H1 (cell line): ENCODE measurements around the gene NDUFS3. TPM values are rescaled to one million over a fixed set of nuclear protein-coding genes. Genes with fewer than 3 reads are reported as not detected.

Experiments
- CTCF ChIA-PET: fragments of 300-600 bp; sonication (Branson Sonifier 250); formaldehyde crosslinking; loops from one replicate; lab custom pipeline; 2021; ENCODE audit not compliant: partially characterized antibody; lab: Charles Lee
- POLR2A ChIA-PET: fragments of 300-600 bp; sonication (Branson Sonifier 250); formaldehyde crosslinking; loops from one replicate; lab custom pipeline; 2021; ENCODE audit warnings: inconsistent platforms; ENCODE audit not compliant: partially characterized antibody; lab: Charles Lee
- DNase-seq, 2 experiments: peaks; one replicate each; pipeline versions ENCODE4 v3.0.0 to v3.0.0-alpha.2; 2010 to 2022; ENCODE audit warnings: low spot score in 2 of 2, low read depth in 1 of 2, mixed read lengths in 1 of 2
- FAIRE-seq: peaks from 2 replicates; lab custom pipeline; 2011; peaks lifted over from hg19 to GRCh38; lab: Jason Lieb, UNC
- H2AFZ ChIP-seq: 2 replicates; pipeline ENCODE4 v1.8.1; 2012; ENCODE audit warnings: low read length, inconsistent platforms
- H2AK5ac ChIP-seq: 2 replicates; pipeline ENCODE4 v1.6.1; 2013; ENCODE audit warnings: low read depth, low read length
- H2BK120ac ChIP-seq: replicated peaks from 2 replicates; pipeline ENCODE3; 2013; ENCODE audit warnings: low read depth, low read length, inconsistent platforms
- H2BK12ac ChIP-seq: 2 replicates; pipeline ENCODE4 v1.6.1; 2013; ENCODE audit warnings: low read depth, low read length
- H2BK15ac ChIP-seq: 2 replicates; pipeline ENCODE4 v1.6.1; 2013; ENCODE audit warnings: low read length
- H2BK20ac ChIP-seq: 2 replicates; pipeline ENCODE4 v1.6.1; 2013; ENCODE audit warnings: low read length
- H2BK5ac ChIP-seq: 2 replicates; pipeline ENCODE4 v1.6.1; 2013; ENCODE audit warnings: low read depth, low read length
- H3K14ac ChIP-seq: 2 replicates; pipeline ENCODE4 v1.6.1; 2013; ENCODE audit warnings: inconsistent platforms; ENCODE audit not compliant: insufficient read length
- H3K18ac ChIP-seq: 2 replicates; pipeline ENCODE4 v1.6.1; 2013; ENCODE audit warnings: low read length; ENCODE audit errors: extremely low read depth
- H3K23ac ChIP-seq: 2 replicates; pipeline ENCODE4 v1.6.1; 2013; ENCODE audit warnings: inconsistent platforms; ENCODE audit not compliant: insufficient read length
- H3K23me2 ChIP-seq: 2 replicates; pipeline ENCODE4 v1.6.1; 2013; ENCODE audit warnings: low read depth, low read length
- H3K27ac ChIP-seq: 2 replicates; pipeline ENCODE4 v1.6.1; 2011; ENCODE audit warnings: low read depth, low read length, inconsistent platforms
- H3K27me3 ChIP-seq, 4 experiments: replicated peaks in 1 of 4; 1 replicate in 1 of 4; 2 replicates in 3 of 4; pipeline versions ENCODE4 v1.6.1 to v1.8.1; 2011 to 2013; ENCODE audit warnings: low read length in 3 of 4, mild to moderate bottlenecking in 3 of 4, inconsistent platforms in 2 of 4, mixed read lengths in 2 of 4, moderate library complexity in 1 of 4; ENCODE audit not compliant: control insufficient read depth in 3 of 4, insufficient read depth in 3 of 4; ENCODE audit errors: extremely low read depth in 1 of 4
- H3K36me3 ChIP-seq, 4 experiments: 2 replicates each; pipeline versions ENCODE4 v1.6.1 to v1.8.1; 2011 to 2013; ENCODE audit warnings: mild to moderate bottlenecking in 4 of 4, low read length in 3 of 4, moderate library complexity in 2 of 4, control low read depth in 1 of 4, inconsistent platforms in 1 of 4; ENCODE audit not compliant: insufficient read depth in 4 of 4, control insufficient read depth in 2 of 4
- H3K4ac ChIP-seq: replicated peaks from 2 replicates; pipeline ENCODE3; 2013; ENCODE audit warnings: low read length, low read depth, mixed read lengths, inconsistent platforms; ENCODE audit not compliant: insufficient read length
- H3K4me1 ChIP-seq, 4 experiments: replicated peaks in 1 of 4; 1 replicate in 1 of 4; 2 replicates in 3 of 4; pipeline versions ENCODE4 v1.6.1 to v1.8.1; 2011 to 2013; ENCODE audit warnings: low read length in 3 of 4, inconsistent platforms in 2 of 4, mixed read lengths in 1 of 4; ENCODE audit not compliant: insufficient read depth in 4 of 4, control insufficient read depth in 3 of 4
- H3K4me2 ChIP-seq, 2 experiments: 2 replicates each; pipeline versions ENCODE4 v1.6.1 to v1.8.1; 2011 to 2013; ENCODE audit warnings: low read depth in 2 of 2, low read length in 2 of 2, control low read depth in 1 of 2, inconsistent platforms in 1 of 2, mild to moderate bottlenecking in 1 of 2; ENCODE audit not compliant: insufficient read depth in 1 of 2
- H3K4me3 ChIP-seq, 4 experiments: fragments of 200-600, 300-600 bp in 1 of 4; sonication (generic), shearing (Covaris generic), sonication (Bioruptor Twin) in 1 of 4; 2 replicates each; pipeline versions ENCODE4 v1.5.1 to v1.8.1; 2011 to 2016; ENCODE audit warnings: low read length in 4 of 4, low read depth in 3 of 4, control low read depth in 2 of 4, inconsistent platforms in 2 of 4, mild to moderate bottlenecking in 2 of 4, mixed read lengths in 1 of 4, moderate library complexity in 1 of 4; ENCODE audit not compliant: insufficient read depth in 2 of 4; ENCODE audit errors: extremely low read depth in 1 of 4
- H3K56ac ChIP-seq: replicated peaks from 2 replicates; pipeline ENCODE3; 2013; ENCODE audit warnings: low read depth, mild to moderate bottlenecking, mixed read lengths, low read length, inconsistent platforms; ENCODE audit not compliant: insufficient read length
- H3K79me1 ChIP-seq: 2 replicates; pipeline ENCODE4 v1.6.1; 2013; ENCODE audit warnings: low read depth, low read length, control low read depth
- H3K79me2 ChIP-seq, 2 experiments: 2 replicates each; pipeline versions ENCODE4 v1.6.1 to v1.8.1; 2012 to 2013; ENCODE audit warnings: low read length in 2 of 2, mild to moderate bottlenecking in 2 of 2, inconsistent platforms in 1 of 2; ENCODE audit not compliant: insufficient read depth in 2 of 2, control insufficient read depth in 1 of 2
- H3K9ac ChIP-seq, 4 experiments: replicated peaks in 1 of 4; 1 replicate in 1 of 4; 2 replicates in 3 of 4; pipeline versions ENCODE4 v1.6.1 to v1.8.1; 2011 to 2013; ENCODE audit warnings: low read depth in 3 of 4, low read length in 3 of 4, control low read depth in 2 of 4, mild to moderate bottlenecking in 2 of 4, moderate library complexity in 2 of 4, inconsistent platforms in 1 of 4; ENCODE audit errors: extremely low read depth in 1 of 4
- H3K9me3 ChIP-seq, 2 experiments: 2 replicates each; pipeline versions ENCODE4 v1.6.1 to v1.8.1; 2012 to 2013; ENCODE audit warnings: mild to moderate bottlenecking in 2 of 2, moderate library complexity in 2 of 2, control low read depth in 1 of 2, inconsistent platforms in 1 of 2, low read depth in 1 of 2, low read length in 1 of 2, mixed read lengths in 1 of 2; ENCODE audit not compliant: insufficient read depth in 2 of 2
- H4K20me1 ChIP-seq, 2 experiments: replicated peaks in 1 of 2; 2 replicates each; pipeline versions ENCODE3 to v1.8.1; 2011 to 2013; ENCODE audit warnings: inconsistent platforms in 2 of 2, low read length in 2 of 2, mild to moderate bottlenecking in 1 of 2; ENCODE audit not compliant: insufficient read depth in 2 of 2, control insufficient read depth in 1 of 2
- H4K5ac ChIP-seq: 2 replicates; pipeline ENCODE4 v1.6.1; 2013; ENCODE audit warnings: low read length, low read depth, mixed read lengths, inconsistent platforms; ENCODE audit not compliant: insufficient read length
- H4K8ac ChIP-seq: 2 replicates; pipeline ENCODE4 v1.8.0; 2013; ENCODE audit warnings: mild to moderate bottlenecking, moderate library complexity, low read length, inconsistent platforms; ENCODE audit not compliant: insufficient read depth; ENCODE audit errors: extremely low read depth
- H4K91ac ChIP-seq: replicated peaks from 2 replicates; pipeline ENCODE3; 2013; ENCODE audit warnings: low read length, mixed read lengths, inconsistent platforms; ENCODE audit not compliant: insufficient read length
- BCL11A ChIP-seq, 2 experiments: IDR thresholded peaks; one replicate each; pipeline ENCODE4 v1.6.1; 2011; ENCODE audit warnings: low read depth in 2 of 2, low read length in 2 of 2, mild to moderate bottlenecking in 2 of 2
- CTBP2 ChIP-seq: IDR thresholded peaks from 2 replicates; pipeline ENCODE4 v1.7.0; 2011; ENCODE audit warnings: borderline replicate concordance, mild to moderate bottlenecking, moderate library complexity, mixed read lengths, low read length; ENCODE audit not compliant: insufficient read depth, insufficient read length
- CTCF ChIP-seq, 3 experiments: IDR thresholded peaks; 1 replicate in 2 of 3; 2 replicates in 1 of 3; pipeline versions ENCODE4 v1.5.1 to v1.6.1; 2011; ENCODE audit warnings: low read length in 3 of 3, mild to moderate bottlenecking in 3 of 3, inconsistent platforms in 2 of 3, low read depth in 1 of 3, moderate library complexity in 1 of 3; ENCODE audit not compliant: insufficient read depth in 1 of 3; ENCODE audit errors: control extremely low read depth in 1 of 3
- EZH2 ChIP-seq: fragments of 200-600 bp; sonication (generic); IDR thresholded peaks from 2 replicates; pipeline ENCODE4 v1.7.1; 2012; ENCODE audit warnings: low read depth, mild to moderate bottlenecking, moderate library complexity, low read length, inconsistent platforms; ENCODE audit not compliant: severe bottlenecking
- JUN ChIP-seq: IDR thresholded peaks from 2 replicates; pipeline ENCODE4 v1.6.1; 2011; ENCODE audit warnings: low read depth, mild to moderate bottlenecking, improper control_type of control experiment, low read length
- KDM4A ChIP-seq: IDR thresholded peaks from one replicate; pipeline ENCODE4 v1.7.1; 2012; ENCODE audit warnings: low read depth, mild to moderate bottlenecking, moderate library complexity, low read length, inconsistent platforms; ENCODE audit not compliant: severe bottlenecking
- KDM5A ChIP-seq: fragments of 200-600 bp; IDR thresholded peaks from 2 replicates; pipeline ENCODE4 v1.7.1; 2012; ENCODE audit warnings: mild to moderate bottlenecking, low read length, inconsistent platforms, mixed read lengths
- SP1 ChIP-seq: IDR thresholded peaks from 2 replicates; pipeline ENCODE4 v1.6.1; 2011; ENCODE audit warnings: low read depth, low read length
- TCF12 ChIP-seq: IDR thresholded peaks from 2 replicates; pipeline ENCODE4 v1.6.1; 2011; ENCODE audit warnings: low read depth, mild to moderate bottlenecking, low read length
- ZNF274 ChIP-seq: IDR thresholded peaks from 2 replicates; pipeline ENCODE4 v1.7.0; 2012; ENCODE audit warnings: low read length, borderline replicate concordance; ENCODE audit errors: extremely low read depth
- WGBS, 2 experiments: shearing (Covaris generic) in 1 of 2; methylation state at CpG; one replicate each; pipeline versions ENCODE4 v1.1.6 to v1.1.7; 2013 to 2015; ENCODE audit warnings: low lambda C conversion rate in 2 of 2, mixed read lengths in 2 of 2, inconsistent platforms in 1 of 2, low coverage in 1 of 2, missing lambda C conversion rate in 1 of 2; ENCODE audit not compliant: insufficient replicate concordance in 2 of 2, insufficient coverage in 1 of 2, insufficient read length in 1 of 2; ENCODE audit errors: extremely low coverage in 1 of 2, missing lambda C conversion rate in 1 of 2; 5-methylcytosine and 5-hydroxymethylcytosine counted together
- polyA plus RNA-seq, 7 experiments: library from polyadenylated mRNA; depleted of rRNA in 3 of 7; stranded (reverse) in 5 of 7; unstranded in 2 of 7; fragments of >200 nt in 5 of 7; fragments of 200-250 nt in 2 of 7; gene quantifications; 1 replicate in 5 of 7; 2 replicates in 1 of 7; 4 replicates in 1 of 7; pipeline versions ENCODE4 v1.2.1 to v1.2.3, GENCODE V29; 2011 to 2013; ENCODE audit warnings: missing spikeins in 2 of 7, mixed read lengths in 2 of 7
- total RNA-seq: library from RNA; stranded (reverse); fragmentation: NEBNext Ultra II Directional; extraction: Animal tissue kit (Norgen Biotek cat#: 25700); gene quantifications from 2 replicates; pipeline ENCODE4 v1.2.1, GENCODE V29; 2021

Gene NDUFS3
- total and polyA plus RNA-seq, 2 of the 8 experiments (the other 6 are each of a cell fraction or from before 2014, with no cell fraction given): 135 to 241 TPM

GRCh38 chr11:47534704-47535251 is 44.1 kb upstream of the NDUFS3 start:
- Histone ChIP-seq H3K9ac (no peak overlapping the region), H3K4ac (no peak overlapping the region), H3K4me2 (no peak overlapping the region), H3K27ac (no peak overlapping the region), H4K91ac (no peak overlapping the region), H2BK20ac (no peak overlapping the region), H4K8ac (no peak overlapping the region), H3K23ac (no peak overlapping the region), H3K79me1 (0 out of 2 replicates have a peak, but pooled peaks cover 2% of the 10 kb centered on the region), H3K14ac (no peak overlapping the region), H2BK12ac (no peak overlapping the region), H3K36me3 (peaks cover 0 to 8% (median 0%) of the 10 kb centered on the region in 4 experiments; a peak in 1 of 8 replicates), H3K23me2 (no peaks in the 10 kb centered on the region), H2BK5ac (no peak overlapping the region), H3K27me3 (no peaks in the 10 kb centered on the region), H3K4me3 (no peak overlapping the region), H3K9me3 (no peaks in the 10 kb centered on the region), H3K4me1 (peaks cover 0 to 6% (median 3%) of the 10 kb centered on the region in 4 experiments; a peak in 4 of 7 replicates), H3K18ac (no peak overlapping the region), H3K79me2 (peaks cover 28 to 99% of the 10 kb centered on the region in 2 experiments), H2BK15ac (no peak overlapping the region), H4K20me1 (peaks cover 21 to 28% of the 10 kb centered on the region in 2 experiments), H4K5ac (no peak overlapping the region), H2BK120ac (no peak overlapping the region), H3K56ac (no peak overlapping the region), H2AK5ac (no peak overlapping the region), H2AFZ (no peak overlapping the region)
- no peak for DNase-seq
- ChIA-PET CTCF (interaction anchor here (1.2 to 1.9 kb wide), 2 partner anchors 8 to 17 kb away, joined by 3 to 6 read pairs; no protein-coding TSS in a partner anchor), POLR2A (interaction anchor here (1.0 to 3.1 kb wide), 5 partner anchors 8 to 31 kb away, joined by 3 to 11 read pairs (median 4); partner anchors contain the start of gene PTPMT1)
- WGBS, 2 experiments: 93% methylated on average over 4 of the region's 4 CpGs; no CpG with 5 or more reads in 1 of the 2 experiments
- FAIRE-seq: no peak
- TF ChIP-seq JUN (no peak), KDM5A (no peak), BCL11A (IDR thresholded peaks at IDR 0.05; ENCODE audit: low read depth in 2 of 2, low read length in 2 of 2) (no peak), TCF12 (no peak), CTCF (IDR thresholded peaks at IDR 0.05; ENCODE audit: control extremely low read depth in 1 of 3, insufficient read depth in 1 of 3, low read depth in 1 of 3, low read length in 3 of 3) (no peak), KDM4A (no peak), CTBP2 (no peak), EZH2 (no peak), ZNF274 (no peak), SP1 (no peak)
